ENCODE results near the gene TTLL12. TPM values are rescaled to one million over a fixed set of nuclear protein-coding genes. Genes with fewer than 3 reads are reported as not detected.

The TTLL12 gene
- total and polyA plus RNA-seq, 2 donors from 2014 or later = 11.5 to 26.3 TPM

DNA sequence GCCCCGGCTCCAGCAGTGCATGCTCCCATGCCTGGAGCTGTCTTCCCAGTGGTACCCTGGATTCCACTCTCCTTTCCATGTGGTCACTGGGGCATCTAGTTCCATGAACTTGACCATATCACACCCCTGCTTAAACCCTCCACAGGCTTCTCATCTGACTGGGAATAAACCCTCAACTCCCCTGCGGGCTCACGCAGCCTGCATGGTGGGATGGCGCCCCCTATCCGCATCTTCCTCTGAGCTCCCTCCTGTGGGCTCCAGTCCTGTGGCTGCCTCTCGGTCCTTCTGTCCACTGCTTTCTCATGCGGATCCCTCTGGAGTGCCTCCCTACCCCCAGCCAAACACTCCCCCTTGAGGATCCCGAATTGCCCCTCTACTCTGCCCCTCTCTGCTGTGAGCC is 41.4 kb upstream of the TTLL12 start:
- H3K36me3 ChIP-seq (ENCODE audit: control insufficient read depth in 2 of 3, insufficient read depth in 3 of 3, low read length in 3 of 3) = no peaks in the 10 kb centered on the region
- no peak overlapping the region for H3K4me3 ChIP-seq (ENCODE audit: low read length in 3 of 3)
- FAIRE-seq (no peak), DNase-seq (peak in 3 of 5 donors; percentile 27 to 50 (median 46))
- TF ChIP-seq, protein P1, sequence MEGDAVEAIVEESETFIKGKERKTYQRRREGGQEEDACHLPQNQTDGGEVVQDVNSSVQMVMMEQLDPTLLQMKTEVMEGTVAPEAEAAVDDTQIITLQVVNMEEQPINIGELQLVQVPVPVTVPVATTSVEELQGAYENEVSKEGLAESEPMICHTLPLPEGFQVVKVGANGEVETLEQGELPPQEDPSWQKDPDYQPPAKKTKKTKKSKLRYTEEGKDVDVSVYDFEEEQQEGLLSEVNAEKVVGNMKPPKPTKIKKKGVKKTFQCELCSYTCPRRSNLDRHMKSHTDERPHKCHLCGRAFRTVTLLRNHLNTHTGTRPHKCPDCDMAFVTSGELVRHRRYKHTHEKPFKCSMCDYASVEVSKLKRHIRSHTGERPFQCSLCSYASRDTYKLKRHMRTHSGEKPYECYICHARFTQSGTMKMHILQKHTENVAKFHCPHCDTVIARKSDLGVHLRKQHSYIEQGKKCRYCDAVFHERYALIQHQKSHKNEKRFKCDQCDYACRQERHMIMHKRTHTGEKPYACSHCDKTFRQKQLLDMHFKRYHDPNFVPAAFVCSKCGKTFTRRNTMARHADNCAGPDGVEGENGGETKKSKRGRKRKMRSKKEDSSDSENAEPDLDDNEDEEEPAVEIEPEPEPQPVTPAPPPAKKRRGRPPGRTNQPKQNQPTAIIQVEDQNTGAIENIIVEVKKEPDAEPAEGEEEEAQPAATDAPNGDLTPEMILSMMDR (IDR thresholded peaks at IDR 0.05; ENCODE audit: borderline replicate concordance, extremely low read depth, insufficient read depth) = no peak
- H3K4me1 ChIP-seq (ENCODE audit: control insufficient read depth in 2 of 3, insufficient read depth in 2 of 3, low read depth in 1 of 3, low read length in 3 of 3) = no peaks in the 10 kb centered on the region
- no peaks in the 10 kb centered on the region for H3K9me3 ChIP-seq (ENCODE audit: control insufficient read depth in 2 of 3, insufficient read depth in 1 of 3, low read length in 3 of 3)
- H3K9ac ChIP-seq (ENCODE audit: low read length in 3 of 3) = no peak overlapping the region
- no peaks in the 10 kb centered on the region for H3K27me3 ChIP-seq (ENCODE audit: control insufficient read depth, insufficient read depth, low read length)
- intact Hi-C loops (cut with DNase I) = no loop called here
- no peak overlapping the region for H3K27ac ChIP-seq (ENCODE audit: low read depth in 2 of 2, low read length in 2 of 2)

DNA sequence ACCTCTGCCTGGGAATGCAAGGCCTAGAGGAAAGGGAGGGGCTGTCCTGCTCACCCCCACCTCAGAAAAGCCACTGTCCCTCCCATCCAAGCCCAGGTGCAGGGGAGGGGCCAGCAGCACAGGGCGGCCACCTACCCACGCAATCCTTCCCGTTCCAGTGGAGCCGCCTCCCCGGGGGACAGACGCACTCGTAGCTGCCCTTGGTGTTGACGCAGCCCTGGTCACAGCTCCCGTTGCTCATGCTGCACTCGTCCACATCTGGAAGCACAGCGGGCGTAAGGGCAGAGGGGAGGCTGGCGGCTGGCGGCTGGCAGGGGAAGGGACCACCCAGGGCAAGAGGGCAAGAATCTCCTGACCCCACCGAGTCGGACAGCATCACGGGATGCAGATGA is 40.3 kb upstream of the TTLL12 start:
- Histone ChIP-seq H3K4me3 (ENCODE audit: low read length in 3 of 3) (no peak overlapping the region), H3K27me3 (ENCODE audit: control insufficient read depth, insufficient read depth, low read length) (no peaks in the 10 kb centered on the region), H3K4me1 (ENCODE audit: control insufficient read depth in 2 of 3, insufficient read depth in 2 of 3, low read depth in 1 of 3, low read length in 3 of 3) (peaks cover 0 to 3% (median 0%) of the 10 kb centered on the region in 3 donors), H3K9ac (ENCODE audit: low read length in 3 of 3) (no peak overlapping the region), H3K9me3 (ENCODE audit: control insufficient read depth in 2 of 3, insufficient read depth in 1 of 3, low read length in 3 of 3) (no peaks in the 10 kb centered on the region), H3K36me3 (ENCODE audit: control insufficient read depth in 2 of 3, insufficient read depth in 3 of 3, low read length in 3 of 3) (no peaks in the 10 kb centered on the region), H3K27ac (ENCODE audit: low read depth in 2 of 2, low read length in 2 of 2) (no peak overlapping the region)
- TF ChIP-seq, protein P1 (IDR thresholded peaks at IDR 0.05; ENCODE audit: borderline replicate concordance, extremely low read depth, insufficient read depth) = no peak
- peak in 3 of 5 donors; percentile 40 to 74 (median 42) for DNase-seq
- intact Hi-C loops (cut with DNase I) = no loop called here
- FAIRE-seq = no peak

DNA sequence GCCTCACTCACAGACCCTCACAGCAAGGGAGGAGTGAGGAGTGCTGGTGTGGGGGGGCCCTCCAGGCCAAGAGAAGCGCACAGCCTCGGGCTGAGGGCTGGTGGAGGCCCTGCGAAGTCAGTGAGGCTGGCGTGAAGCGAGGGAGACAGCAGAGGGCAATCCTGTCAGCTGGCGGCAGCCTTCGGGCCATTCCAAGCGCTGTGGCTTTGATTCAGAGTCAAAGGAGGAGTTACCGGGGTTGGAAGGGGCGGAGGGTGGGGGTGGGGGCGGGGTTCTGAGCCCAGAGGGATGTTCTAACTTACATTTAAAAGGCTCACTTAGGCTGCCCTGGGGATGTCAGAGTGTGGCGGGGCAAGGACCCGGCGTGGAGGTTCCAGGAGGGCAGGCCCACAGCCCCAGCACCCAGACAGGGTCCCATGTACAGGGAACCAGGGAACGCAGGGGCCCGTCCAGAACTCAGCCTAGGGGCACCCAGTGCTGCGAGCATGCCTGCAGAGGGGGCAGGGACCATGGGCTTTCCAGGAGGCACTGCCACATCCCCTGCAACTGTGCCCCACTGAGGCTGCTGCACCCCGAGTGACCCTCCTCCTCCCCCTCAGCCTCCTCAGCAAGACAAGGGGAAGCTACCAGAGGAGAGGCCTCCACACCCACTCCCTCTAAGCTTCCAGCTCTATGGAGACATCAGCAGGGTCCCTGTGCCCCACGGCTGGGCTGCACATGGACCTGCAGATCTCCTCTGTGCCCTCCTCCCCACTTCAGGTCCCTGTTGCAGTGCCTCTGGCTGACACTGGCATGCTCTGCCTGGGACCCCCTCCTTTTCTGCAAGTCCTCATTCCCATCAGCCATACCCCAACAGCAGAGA is 39.7 kb upstream of the TTLL12 start:
- intact Hi-C loops (cut with DNase I) = no loop called here
- Histone ChIP-seq H3K9ac (ENCODE audit: low read length in 3 of 3) (no peak overlapping the region), H3K27ac (ENCODE audit: low read depth in 2 of 2, low read length in 2 of 2) (no peak overlapping the region)

More for the DNA sequence above, 39.7 kb upstream of the TTLL12 start:
- H3K9me3 ChIP-seq (ENCODE audit: control insufficient read depth in 2 of 3, insufficient read depth in 1 of 3, low read length in 3 of 3) = no peaks in the 10 kb centered on the region
- DNase-seq (peak in 4 of 5 donors; percentile 54 to 82 (median 58)), FAIRE-seq (no peak)
- H3K4me1 ChIP-seq (ENCODE audit: control insufficient read depth in 2 of 3, insufficient read depth in 2 of 3, low read depth in 1 of 3, low read length in 3 of 3) = peaks cover 0 to 6% (median 0%) of the 10 kb centered on the region in 3 donors
- H3K27me3 ChIP-seq (ENCODE audit: control insufficient read depth, insufficient read depth, low read length) = no peaks in the 10 kb centered on the region
- TF ChIP-seq, protein P1 (IDR thresholded peaks at IDR 0.05; ENCODE audit: borderline replicate concordance, extremely low read depth, insufficient read depth) = no peak
- H3K36me3 ChIP-seq (ENCODE audit: control insufficient read depth in 2 of 3, insufficient read depth in 3 of 3, low read length in 3 of 3) = no peaks in the 10 kb centered on the region
- no peak overlapping the region for H3K4me3 ChIP-seq (ENCODE audit: low read length in 3 of 3)
